HepG2 (cell line): ENCODE measurements around the gene TTBK1. TPM values are rescaled to one million over a fixed set of nuclear protein-coding genes. Genes with fewer than 3 reads are reported as not detected.

ENCODE experiments used
- ARNT ChIP-seq: fragments of 450-650 bp; IDR thresholded peaks from 2 replicates; pipeline ENCODE4 v1.6.1; 2017
- DNMT3B ChIP-seq: conservative IDR thresholded peaks from 2 replicates; pipeline ENCODE4 v1.6.1; 2016; ENCODE audit warnings: missing biosample characterization, control low read depth
- DRAP1 ChIP-seq: IDR thresholded peaks from 2 replicates; pipeline ENCODE4 v1.6.1; 2016; ENCODE audit warnings: missing genetic modification reagents, missing compliant biosample characterization
- E2F1 ChIP-seq: sonication (generic); formaldehyde crosslinking; IDR thresholded peaks from 2 replicates; pipeline ENCODE4 v1.5.0; 2020; ENCODE audit warnings: missing genetic modification reagents
- FOXK1 ChIP-seq: sonication (generic); formaldehyde crosslinking; IDR thresholded peaks from 2 replicates; pipeline ENCODE4 v1.4.0; 2020; ENCODE audit warnings: low read depth, missing genetic modification reagents, borderline replicate concordance
- HMG20B ChIP-seq: conservative IDR thresholded peaks from 2 replicates; pipeline ENCODE4 v1.6.1; 2016; ENCODE audit warnings: missing genetic modification reagents, missing compliant biosample characterization
- JUN ChIP-seq: sonication (generic); formaldehyde crosslinking; IDR thresholded peaks from 2 replicates; pipeline ENCODE4 v1.4.0; 2020; ENCODE audit warnings: mild to moderate bottlenecking, missing genetic modification reagents
- KLF12 ChIP-seq: sonication (generic); formaldehyde crosslinking; IDR thresholded peaks from 2 replicates; pipeline ENCODE4 v1.4.0; 2020; ENCODE audit warnings: missing genetic modification reagents, borderline replicate concordance
- MAFG ChIP-seq: sonication (generic); formaldehyde crosslinking; IDR thresholded peaks from 2 replicates; pipeline ENCODE4 v1.5.1; 2020; ENCODE audit warnings: mild to moderate bottlenecking, missing genetic modification reagents
- MAX ChIP-seq: IDR thresholded peaks from 2 replicates; pipeline ENCODE4 v1.6.1; 2012; ENCODE audit warnings: inconsistent platforms
- MYC ChIP-seq: sonication (generic); formaldehyde crosslinking; IDR thresholded peaks from 2 replicates; pipeline ENCODE4 v1.9.0; 2021; ENCODE audit warnings: missing genetic modification reagents, borderline replicate concordance
- NPAS2 ChIP-seq: sonication (generic); formaldehyde crosslinking; IDR thresholded peaks from 2 replicates; pipeline ENCODE4 v1.8.0; 2022; ENCODE audit warnings: mild to moderate bottlenecking, missing genetic modification reagents, borderline replicate concordance
- NR2F2 ChIP-seq: IDR thresholded peaks from 2 replicates; pipeline ENCODE4 v1.6.1; 2012; ENCODE audit warnings: low read depth, inconsistent platforms, borderline replicate concordance
- PAXIP1 ChIP-seq: sonication (generic); formaldehyde crosslinking; conservative IDR thresholded peaks from 2 replicates; pipeline ENCODE4 v1.4.0; 2020; ENCODE audit warnings: mild to moderate bottlenecking, missing genetic modification reagents, moderate library complexity
- REPIN1 ChIP-seq: sonication (generic); formaldehyde crosslinking; IDR thresholded peaks from 2 replicates; pipeline ENCODE4 v1.8.0; 2022; ENCODE audit warnings: missing genetic modification reagents, low read depth, mild to moderate bottlenecking, borderline replicate concordance
- SKI ChIP-seq: fragments of 450-650 bp; IDR thresholded peaks from one replicate; pipeline ENCODE4 v1.6.1; 2018; ENCODE audit warnings: mild to moderate bottlenecking; ENCODE audit not compliant: partially characterized antibody
- ZBTB3 ChIP-seq: sonication (generic); formaldehyde crosslinking; IDR thresholded peaks from 2 replicates; pipeline ENCODE4 v1.4.0; 2020; ENCODE audit warnings: low read depth, mild to moderate bottlenecking, moderate library complexity, missing genetic modification reagents, borderline replicate concordance
- ZBTB49 ChIP-seq: sonication (generic); formaldehyde crosslinking; IDR thresholded peaks from 2 replicates; pipeline ENCODE4 v1.4.0; 2020; ENCODE audit warnings: missing genetic modification reagents, borderline replicate concordance
- ZNF205 ChIP-seq: IDR thresholded peaks from 2 replicates; pipeline ENCODE4 v1.6.1; 2018; ENCODE audit warnings: missing biosample characterization, missing genetic modification reagents
- ZNF3 ChIP-seq: IDR thresholded peaks from 2 replicates; pipeline ENCODE4 v1.7.0; 2017; ENCODE audit warnings: inconsistent platforms
- ZNF562 ChIP-seq: sonication (generic); formaldehyde crosslinking; IDR thresholded peaks from 2 replicates; pipeline ENCODE4 v1.8.0; 2022; ENCODE audit warnings: missing genetic modification reagents, borderline replicate concordance
- ZNF768 ChIP-seq: sonication (generic); formaldehyde crosslinking; IDR thresholded peaks from 2 replicates; pipeline ENCODE4 v1.4.0; 2020; ENCODE audit warnings: missing genetic modification reagents
- ZNF781 ChIP-seq: sonication (generic); formaldehyde crosslinking; IDR thresholded peaks from 2 replicates; pipeline ENCODE4 v1.5.1; 2020; ENCODE audit warnings: borderline replicate concordance, mild to moderate bottlenecking, missing genetic modification reagents; ENCODE audit errors: not compliant biosample characterization
- ZNF788 ChIP-seq: sonication (generic); formaldehyde crosslinking; IDR thresholded peaks from 2 replicates; pipeline ENCODE4 v1.5.0; 2020; ENCODE audit warnings: mild to moderate bottlenecking, missing genetic modification reagents, borderline replicate concordance
- polyA plus RNA-seq, 8 experiments: library from polyadenylated mRNA; depleted of rRNA in 3 of 8; stranded (reverse) in 7 of 8; unstranded in 1 of 8; fragments of >200 nt; fragmentation: Illumina TruSeq in 4 of 8; extraction: Trizol in 4 of 8; gene quantifications; 2 replicates each; pipeline versions ENCODE4 v1.2.1 to v1.2.3, GENCODE V29; 2011 to 2016; ENCODE audit warnings: low read depth in 4 of 8, missing spikeins in 1 of 8, mixed read lengths in 1 of 8; ENCODE audit not compliant: insufficient read depth in 1 of 8
- total RNA-seq, 5 experiments: library from RNA; depleted of rRNA; stranded (reverse); fragments of >200 nt; fragmentation: Illumina TruSeq; extraction: Trizol; gene quantifications; 2 replicates each; pipeline ENCODE4 v1.2.3, GENCODE V29; 2016; ENCODE audit warnings: low read depth in 1 of 5

The TTBK1 gene
- total and polyA plus RNA-seq, 2 of the 13 experiments (the other 11 are each of a cell fraction or from before 2014, with no cell fraction given) = 0.24 to 0.33 TPM

- TF ChIP-seq ZNF562 (CRISPR knock-in tag) (no peak), ZBTB49 (no peak), ZNF788 (CRISPR knock-in tag) (peak; percentile 44; the same call in 1 of the 2 replicates), SKI (peak; percentile 82), NPAS2 (CRISPR knock-in tag) (no peak), FOXK1 (CRISPR knock-in tag) (peak; percentile 89), REPIN1 (peak; percentile 59; the same call in 1 of the 2 replicates), MAFG (no peak), E2F1 (CRISPR knock-in tag) (peak; percentile 63; the same call in 1 of the 2 replicates), ARNT (no peak), ZNF205 (peak; percentile 79), NR2F2 (no peak; the same call in 1 of the 2 replicates), HMG20B (CRISPR knock-in tag) (0 out of 2 replicates have a peak, but pooled peaks have one; percentile 32), ZBTB3 (CRISPR knock-in tag) (no peak), KLF12 (CRISPR knock-in tag) (no peak), ZNF3 (CRISPR knock-in tag) (no peak), ZNF768 (CRISPR knock-in tag) (no peak), ZNF781 (CRISPR knock-in tag) (peak; percentile 64), MAX (peak; percentile 67), DNMT3B (CRISPR knock-in tag) (no peak), PAXIP1 (CRISPR knock-in tag) (peak; percentile 94), DRAP1 (CRISPR knock-in tag) (peak; percentile 79), JUN (no peak), MYC (CRISPR knock-in tag) (0 out of 2 replicates have a peak, but pooled peaks have one; percentile 15)
Measured at GRCh38 chr6:43290905-43291355, 47.6 kb downstream of the TTBK1 start (continued).
